GM19099 (cell line): ENCODE results near the gene MEX3A.

Source experiments
- POLR2A ChIP-seq: IDR thresholded peaks from 3 replicates; pipeline ENCODE4 v1.6.1; 2011; ENCODE audit warnings: low read depth; ENCODE audit not compliant: insufficient read length; ENCODE audit errors: extremely low read depth

The MEX3A gene

GRCh38 chr1:156076609-156077429 is 5.4 kb downstream of the MEX3A start:
- no peak for TF ChIP-seq POLR2A

- TF ChIP-seq POLR2A = no peak
Observed at GRCh38 chr1:156075775-156076204, 6.5 kb downstream of the MEX3A start.

- no peak for TF ChIP-seq POLR2A
Observed at GRCh38 chr1:156075162-156075561, 7.1 kb downstream of the MEX3A start.

- no peak for TF ChIP-seq POLR2A
Observed at GRCh38 chr1:156074661-156075060, 7.6 kb downstream of the MEX3A start.

- no peak for TF ChIP-seq POLR2A
Observed at GRCh38 chr1:156073740-156074139, 8.5 kb downstream of the MEX3A start.

GRCh38 chr1:156073110-156073687 is 9.1 kb downstream of the MEX3A start:
- no peak for TF ChIP-seq POLR2A

GRCh38 chr1:156072251-156072650 is 10.0 kb downstream of the MEX3A start:
- no peak for TF ChIP-seq POLR2A

- TF ChIP-seq POLR2A = no peak
Observed at GRCh38 chr1:156070548-156070947, 11.7 kb downstream of the MEX3A start.

- TF ChIP-seq POLR2A = no peak
Observed at GRCh38 chr1:156069490-156070455, 12.5 kb downstream of the MEX3A start.

GRCh38 chr1:156067262-156067661 is 15.0 kb downstream of the MEX3A start:
- no peak for TF ChIP-seq POLR2A

GRCh38 chr1:156065871-156066270 is 16.4 kb downstream of the MEX3A start:
- TF ChIP-seq POLR2A = no peak

GRCh38 chr1:156065212-156065611 is 17.1 kb downstream of the MEX3A start:
- no peak for TF ChIP-seq POLR2A

- TF ChIP-seq POLR2A = no peak
Observed at GRCh38 chr1:156064615-156065014, 17.6 kb downstream of the MEX3A start.

- no peak for TF ChIP-seq POLR2A
Observed at GRCh38 chr1:156063997-156064285, 18.3 kb downstream of the MEX3A start.

GRCh38 chr1:156062189-156062588 is 20.1 kb downstream of the MEX3A start:
- TF ChIP-seq POLR2A = no peak
